ENCODE measurements around the gene USP32. TPM values are rescaled to one million over a fixed set of nuclear protein-coding genes. Genes with fewer than 3 reads are reported as not detected.
A peak's percentile ranks its signal among the peaks of the same experiment; 100 is the strongest.

USP32 gene
- total RNA-seq, 1 donor from 2014 or later = 48.4 TPM

GRCh38 chr17:60138769-60139437, 253.0 kb downstream of the USP32 start:
- DNase-seq (ENCODE audit: low read depth in 2 of 2) = no peak

GRCh38 chr17:60137731-60138130, 254.2 kb downstream of the USP32 start:
- no peak for DNase-seq (ENCODE audit: low read depth in 2 of 2)

- DNase-seq (ENCODE audit: low read depth in 2 of 2) = no peak
Measured at GRCh38 chr17:60135951-60136666, 255.8 kb downstream of the USP32 start.

- DNase-seq (ENCODE audit: low read depth in 2 of 2) = peak; percentile 95
Measured at GRCh38 chr17:60135151-60135950, 256.6 kb downstream of the USP32 start.

GRCh38 chr17:60134396-60135150, 257.4 kb downstream of the USP32 start:
- peak; percentile 91 to 92 for DNase-seq (ENCODE audit: low read depth in 2 of 2)

- DNase-seq (ENCODE audit: low read depth in 2 of 2) = no peak
Measured at GRCh38 chr17:60130466-60130865, 261.5 kb downstream of the USP32 start.

GRCh38 chr17:60129164-60129563, 262.8 kb downstream of the USP32 start:
- DNase-seq (ENCODE audit: low read depth in 2 of 2) = no peak

Other genes with a start within 250 kb of the USP32 start
- 2.0 and 8.5 TPM in 2 replicates for gene CA4, start 242.2 kb downstream of the USP32 start, total RNA-seq
- gene CHCT1, start 30.4 kb upstream of the USP32 start, total RNA-seq = not detected in 2 replicates
- gene APPBP2, start 134.1 kb upstream of the USP32 start, total RNA-seq = 23.0 and 23.5 TPM in 2 replicates
- 15.0 and 24.2 TPM in 2 replicates for gene PPM1D, start 208.1 kb upstream of the USP32 start, total RNA-seq

All from lung microvascular endothelial cell (primary cell).